Lower leg skin (tissue), 3 donors: ENCODE measurements around the gene CYB5B.

Experiments used
- CTCF ChIP-seq, 3 donors: fragments of 450-650 bp; IDR thresholded peaks; one replicate each; pipeline ENCODE4 v1.5.1; 2016; ENCODE audit warnings: antibody characterized with exemption in 3 of 3, mild to moderate bottlenecking in 3 of 3, moderate library complexity in 2 of 3
- POLR2A ChIP-seq, 2 donors: fragments of 450-650 bp; IDR thresholded peaks; one replicate each; pipeline ENCODE4 v1.6.1; 2016 to 2017; ENCODE audit warnings: antibody characterized with exemption in 2 of 2, mild to moderate bottlenecking in 1 of 2, moderate library complexity in 1 of 2

DNA sequence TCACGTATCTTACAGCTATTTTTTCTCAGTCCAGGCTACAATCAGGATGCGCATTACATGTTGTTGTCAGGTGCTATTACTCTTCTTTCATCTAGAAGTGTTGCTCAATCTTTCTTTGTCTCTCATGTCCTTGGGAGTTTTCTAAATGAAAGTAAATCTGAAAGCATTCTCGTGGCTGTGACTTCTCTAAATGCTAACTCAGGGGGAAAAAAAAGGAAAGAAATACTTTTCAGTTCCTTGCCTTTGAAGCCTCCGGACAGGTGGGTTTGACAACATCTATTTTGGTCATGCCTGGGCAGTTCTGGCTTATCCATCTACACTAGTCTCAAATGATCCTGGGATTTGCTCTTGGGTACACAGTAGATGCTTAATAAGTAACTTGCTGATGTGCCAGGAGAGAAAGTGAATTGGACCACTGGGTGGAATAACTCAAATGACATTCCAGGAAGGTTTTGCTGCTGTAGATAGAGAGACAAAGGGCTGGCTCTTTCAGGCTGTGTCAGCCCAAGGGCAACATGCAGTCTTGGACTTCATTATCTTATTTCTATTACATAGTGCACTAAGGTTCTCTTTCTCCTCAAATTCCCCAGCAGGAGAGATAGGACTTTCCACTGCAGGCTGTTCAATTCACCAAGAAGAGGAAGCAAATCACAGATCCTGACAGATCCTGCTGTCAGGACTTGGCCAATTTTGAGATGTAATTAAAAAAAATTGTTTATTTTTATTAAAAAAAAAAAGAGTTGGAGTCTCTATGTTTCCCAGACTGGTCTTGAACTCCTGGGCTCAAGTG is 77.7 kb downstream of the CYB5B start:
- TF ChIP-seq CTCF (IDR thresholded peaks at IDR 0.05) (no peak), POLR2A (IDR thresholded peaks at IDR 0.05) (no peak)
